ENCODE results near the gene CAMKV. TPM values are rescaled to one million over a fixed set of nuclear protein-coding genes. Genes with fewer than 3 reads are reported as not detected.
A peak's percentile ranks its signal among the peaks of the same experiment; 100 is the strongest.

Gene CAMKV
- total and polyA plus RNA-seq, 2 of the 8 experiments (the other 6 are each of a cell fraction or from before 2014, with no cell fraction given): 56.3 to 66.4 TPM

GRCh38 chr3:49865198-49865784, 4.4 kb downstream of the CAMKV start:
- ChIA-PET CTCF (ENCODE audit: partially characterized antibody) (interaction anchor here (0.7 to 11.7 kb wide), 6 partner anchors 16 to 430 kb away, joined by 3 to 89 read pairs (median 20); partner anchors contain the start of gene INKA1), POLR2A (ENCODE audit: partially characterized antibody) (interaction anchor here (0.6 to 14.0 kb wide), 4 partner anchors 9 to 163 kb away, joined by 3 to 149 read pairs (median 4); partner anchors contain the start of gene TRAIP)
- H4K5ac ChIP-seq (ENCODE audit: insufficient read length, low read depth, low read length): no peak overlapping the region
- H4K8ac ChIP-seq (ENCODE audit: extremely low read depth, insufficient read depth, low read length): no peak overlapping the region
- no peak overlapping the region for H3K4me2 ChIP-seq (ENCODE audit: insufficient read depth in 1 of 2, low read depth in 2 of 2, low read length in 2 of 2)
- no peak overlapping the region for H2BK20ac ChIP-seq (ENCODE audit: low read length)
- H3K79me2 ChIP-seq (ENCODE audit: control insufficient read depth in 1 of 2, insufficient read depth in 2 of 2, low read length in 2 of 2): peaks cover 3 to 57% of the 10 kb centered on the region in 2 experiments; a peak in 3 of 4 replicates
- WGBS, 2 experiments (ENCODE audit: extremely low coverage in 1 of 2, insufficient coverage in 1 of 2, insufficient read length in 1 of 2, insufficient replicate concordance in 2 of 2, low coverage in 1 of 2, low lambda C conversion rate in 2 of 2, missing lambda C conversion rate in 1 of 2): 87% methylated on average over 7 of the region's 7 CpGs; no CpG with 5 or more reads in 1 of the 2 experiments
- peaks cover 13% of the 10 kb centered on the region; the same call in 1 of the 2 replicates for H3K23me2 ChIP-seq (ENCODE audit: low read depth, low read length)
- H2BK120ac ChIP-seq (replicated peaks; ENCODE audit: low read depth, low read length): no peak overlapping the region
- H2AFZ ChIP-seq (ENCODE audit: low read length): no peak overlapping the region
- H3K36me3 ChIP-seq (ENCODE audit: control insufficient read depth in 2 of 4, insufficient read depth in 4 of 4, low read length in 3 of 4): peaks cover 2 to 6% (median 5%) of the 10 kb centered on the region in 4 experiments; a peak in 5 of 8 replicates
- H2BK5ac ChIP-seq (ENCODE audit: low read depth, low read length): 0 out of 2 replicates have a peak overlapping the region, but pooled peaks have one; percentile 16
- FAIRE-seq (no peak), DNase-seq (ENCODE audit: low read depth in 1 of 2, low spot score in 2 of 2) (no peak)
- H3K9me3 ChIP-seq (ENCODE audit: insufficient read depth in 2 of 2, low read depth in 1 of 2, low read length in 1 of 2): no peaks in the 10 kb centered on the region
- peaks cover 7 to 45% (median 31%) of the 10 kb centered on the region in 4 experiments for H3K4me1 ChIP-seq (replicated peaks in 1 of 4; ENCODE audit: control insufficient read depth in 3 of 4, insufficient read depth in 4 of 4, low read length in 3 of 4)
- H2BK12ac ChIP-seq (ENCODE audit: low read depth, low read length): no peak overlapping the region
- H3K27me3 ChIP-seq (replicated peaks in 1 of 4; ENCODE audit: control insufficient read depth in 3 of 4, extremely low read depth in 1 of 4, insufficient read depth in 3 of 4, low read length in 3 of 4): no peaks in the 10 kb centered on the region; a peak in 1 of 7 replicates
- H2BK15ac ChIP-seq (ENCODE audit: low read length): no peak overlapping the region
- no peak overlapping the region for H3K56ac ChIP-seq (replicated peaks; ENCODE audit: insufficient read length, low read depth, low read length)
- no peak overlapping the region for H3K4ac ChIP-seq (replicated peaks; ENCODE audit: insufficient read length, low read depth, low read length)
- no peak overlapping the region for H3K27ac ChIP-seq (ENCODE audit: low read depth, low read length)
- no peak overlapping the region for H3K18ac ChIP-seq (ENCODE audit: extremely low read depth, low read length)
- no peak overlapping the region for H4K91ac ChIP-seq (replicated peaks; ENCODE audit: insufficient read length, low read length)
- H3K4me3 ChIP-seq (ENCODE audit: extremely low read depth in 1 of 4, insufficient read depth in 2 of 4, low read depth in 3 of 4, low read length in 4 of 4): no peak overlapping the region
- no peak overlapping the region for H3K14ac ChIP-seq (ENCODE audit: insufficient read length)
- peaks cover 14 to 30% of the 10 kb centered on the region in 2 experiments for H4K20me1 ChIP-seq (replicated peaks in 1 of 2; ENCODE audit: control insufficient read depth in 1 of 2, insufficient read depth in 2 of 2, low read length in 2 of 2)
- peak overlapping the region in 1 of 4 experiments; percentile 11; a peak in 1 of 7 replicates for H3K9ac ChIP-seq (replicated peaks in 1 of 4; ENCODE audit: extremely low read depth in 1 of 4, low read depth in 3 of 4, low read length in 3 of 4)
- H3K23ac ChIP-seq (ENCODE audit: insufficient read length): no peak overlapping the region
- no peak overlapping the region for H2AK5ac ChIP-seq (ENCODE audit: low read depth, low read length)
- H3K79me1 ChIP-seq (ENCODE audit: low read depth, low read length): peaks cover 22% of the 10 kb centered on the region
- TF ChIP-seq SIX5 (IDR thresholded peaks at IDR 0.05; ENCODE audit: low read depth, low read length) (no peak), CBX8 (IDR thresholded peaks at IDR 0.05; ENCODE audit: borderline replicate concordance, low read depth, low read length) (no peak), SIRT6 (IDR thresholded peaks at IDR 0.05; ENCODE audit: low read length) (no peak), E2F6 (IDR thresholded peaks at IDR 0.05) (no peak), MAFK (IDR thresholded peaks at IDR 0.05; ENCODE audit: low read depth, low read length) (no peak), RFX5 (IDR thresholded peaks at IDR 0.05; ENCODE audit: borderline replicate concordance, low read depth, low read length) (no peak), ATF3 (IDR thresholded peaks at IDR 0.05; ENCODE audit: insufficient read depth, low read depth, low read length) (no peak), CBX5 (IDR thresholded peaks at IDR 0.05; ENCODE audit: low read depth, low read length) (no peak)
